ENCODE data around the gene AGT.

Gene AGT

GRCh38 chr1:230752407-230752806 is 38.5 kb upstream of the AGT start:
- TF ChIP-seq EZH2 (IDR thresholded peaks at IDR 0.05; ENCODE audit: borderline replicate concordance, low read length) (no peak), CTCF (IDR thresholded peaks at IDR 0.05; ENCODE audit: low read length) (no peak)
- no peaks in the 10 kb centered on the region for H4K20me1 ChIP-seq (ENCODE audit: insufficient read depth, low read length)
- no peak overlapping the region for H3K4me2 ChIP-seq (ENCODE audit: low read length)
- no peaks in the 10 kb centered on the region for H3K9me3 ChIP-seq (ENCODE audit: low read length)
- H3K9me2 ChIP-seq (ENCODE audit: low read depth, low read length), result no peaks in the 10 kb centered on the region
- H3K9ac ChIP-seq (ENCODE audit: low read length), result no peak overlapping the region
- H2AFZ ChIP-seq (ENCODE audit: low read length), result no peak overlapping the region
- H3K4me1 ChIP-seq (ENCODE audit: insufficient read depth, low read length, severe bottlenecking), result peaks cover 19% of the 10 kb centered on the region
- no peak overlapping the region for H3K27ac ChIP-seq (ENCODE audit: low read depth, low read length, poor library complexity, severe bottlenecking)
- H3K79me2 ChIP-seq (ENCODE audit: insufficient read depth, low read length), result no peaks in the 10 kb centered on the region
- H3K36me3 ChIP-seq (ENCODE audit: insufficient read depth, low read length), result no peaks in the 10 kb centered on the region
- H3F3A ChIP-seq (ENCODE audit: insufficient read depth, low read length), result no peaks in the 10 kb centered on the region
- no peak overlapping the region for H3K4me3 ChIP-seq (ENCODE audit: low read depth, low read length, poor library complexity, severe bottlenecking)
- no peaks in the 10 kb centered on the region for H3K27me3 ChIP-seq (ENCODE audit: insufficient read depth, low read length)

GRCh38 chr1:230750986-230751625 is 37.2 kb upstream of the AGT start:
- no peak for TF ChIP-seq CTCF (IDR thresholded peaks at IDR 0.05; ENCODE audit: low read length)
- H3K4me2 ChIP-seq (ENCODE audit: low read length), result no peak overlapping the region
- no peak overlapping the region for H3K27ac ChIP-seq (ENCODE audit: low read depth, low read length, poor library complexity, severe bottlenecking)

GRCh38 chr1:230750576-230750975 is 36.7 kb upstream of the AGT start:
- no peak for TF ChIP-seq EZH2 (IDR thresholded peaks at IDR 0.05; ENCODE audit: borderline replicate concordance, low read length)
- no peak for TF ChIP-seq CTCF (IDR thresholded peaks at IDR 0.05; ENCODE audit: low read length)
- H4K20me1 ChIP-seq (ENCODE audit: insufficient read depth, low read length), result no peaks in the 10 kb centered on the region
- no peaks in the 10 kb centered on the region for H3K9me2 ChIP-seq (ENCODE audit: low read depth, low read length)
- H3K4me2 ChIP-seq (ENCODE audit: low read length), result no peak overlapping the region
- H3K9me3 ChIP-seq (ENCODE audit: low read length), result no peaks in the 10 kb centered on the region
- no peak overlapping the region for H3K27ac ChIP-seq (ENCODE audit: low read depth, low read length, poor library complexity, severe bottlenecking)
- H3K27me3 ChIP-seq (ENCODE audit: insufficient read depth, low read length), result no peaks in the 10 kb centered on the region
- no peak overlapping the region for H3K9ac ChIP-seq (ENCODE audit: low read length)
- no peaks in the 10 kb centered on the region for H3K79me2 ChIP-seq (ENCODE audit: insufficient read depth, low read length)
- H3K4me3 ChIP-seq (ENCODE audit: low read depth, low read length, poor library complexity, severe bottlenecking), result no peak overlapping the region
- peaks cover 19% of the 10 kb centered on the region for H3K4me1 ChIP-seq (ENCODE audit: insufficient read depth, low read length, severe bottlenecking)
- no peaks in the 10 kb centered on the region for H3K36me3 ChIP-seq (ENCODE audit: insufficient read depth, low read length)
- H3F3A ChIP-seq (ENCODE audit: insufficient read depth, low read length), result no peaks in the 10 kb centered on the region
- no peak overlapping the region for H2AFZ ChIP-seq (ENCODE audit: low read length)

More at GRCh38 chr1:230750986-230751625, 37.2 kb upstream of the AGT start:
- Histone ChIP-seq H3K4me3 (ENCODE audit: low read depth, low read length, poor library complexity, severe bottlenecking) (no peak overlapping the region), H3K79me2 (ENCODE audit: insufficient read depth, low read length) (no peaks in the 10 kb centered on the region), H3F3A (ENCODE audit: insufficient read depth, low read length) (no peaks in the 10 kb centered on the region), H3K27me3 (ENCODE audit: insufficient read depth, low read length) (no peaks in the 10 kb centered on the region), H3K9ac (ENCODE audit: low read length) (no peak overlapping the region), H3K9me3 (ENCODE audit: low read length) (no peaks in the 10 kb centered on the region), H3K36me3 (ENCODE audit: insufficient read depth, low read length) (no peaks in the 10 kb centered on the region), H4K20me1 (ENCODE audit: insufficient read depth, low read length) (no peaks in the 10 kb centered on the region), H3K4me1 (ENCODE audit: insufficient read depth, low read length, severe bottlenecking) (peaks cover 19% of the 10 kb centered on the region), H2AFZ (ENCODE audit: low read length) (no peak overlapping the region), H3K9me2 (ENCODE audit: low read depth, low read length) (no peaks in the 10 kb centered on the region)
